OCI-LY1 (cell line): ENCODE data around the gene RALGAPB.
"Not testable (repeated sequence)": the region's sequence is repeated elsewhere in the genome, so short reads cannot be mapped to it uniquely, and the experiment has no call there.

Experiments
- EZH2 ChIP-seq: fragments of 200-600 bp; sonication (generic), shearing (Covaris generic); IDR thresholded peaks from 2 replicates; pipeline ENCODE4 v1.8.0; 2017; ENCODE audit warnings: borderline replicate concordance, mixed run types, mild to moderate bottlenecking, antibody characterized with exemption, low read length, moderate library complexity, mixed read lengths
- TF ChIP-seq, protein P1 (sequence below): fragments of 200-600 bp; sonication (generic), shearing (Covaris generic); IDR thresholded peaks from 2 replicates; pipeline ENCODE4 v1.5.1; 2017; ENCODE audit warnings: mild to moderate bottlenecking, antibody characterized with exemption, low read length, moderate library complexity, mixed read lengths

DNA sequence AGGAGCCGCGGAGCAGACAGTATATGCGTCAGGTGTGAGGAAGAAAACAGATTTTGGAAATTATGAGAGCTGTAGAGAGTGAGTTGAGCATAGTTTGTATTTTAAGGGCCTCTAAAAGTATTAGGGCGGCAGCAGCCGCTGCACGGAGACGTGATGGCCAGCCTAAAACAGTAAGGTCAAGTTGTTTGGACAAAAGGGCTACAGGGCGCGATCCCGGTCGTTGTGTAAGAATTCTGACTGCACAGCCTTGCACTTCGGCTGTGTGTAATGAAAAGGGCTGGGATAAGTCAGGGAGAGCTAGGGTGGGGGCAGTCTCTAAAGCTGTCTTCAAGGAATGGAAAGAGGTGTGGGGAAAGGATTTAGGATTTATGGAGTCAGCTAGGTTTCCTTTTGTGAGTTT is 121.6 kb downstream of the RALGAPB start:
- TF ChIP-seq, protein P1, sequence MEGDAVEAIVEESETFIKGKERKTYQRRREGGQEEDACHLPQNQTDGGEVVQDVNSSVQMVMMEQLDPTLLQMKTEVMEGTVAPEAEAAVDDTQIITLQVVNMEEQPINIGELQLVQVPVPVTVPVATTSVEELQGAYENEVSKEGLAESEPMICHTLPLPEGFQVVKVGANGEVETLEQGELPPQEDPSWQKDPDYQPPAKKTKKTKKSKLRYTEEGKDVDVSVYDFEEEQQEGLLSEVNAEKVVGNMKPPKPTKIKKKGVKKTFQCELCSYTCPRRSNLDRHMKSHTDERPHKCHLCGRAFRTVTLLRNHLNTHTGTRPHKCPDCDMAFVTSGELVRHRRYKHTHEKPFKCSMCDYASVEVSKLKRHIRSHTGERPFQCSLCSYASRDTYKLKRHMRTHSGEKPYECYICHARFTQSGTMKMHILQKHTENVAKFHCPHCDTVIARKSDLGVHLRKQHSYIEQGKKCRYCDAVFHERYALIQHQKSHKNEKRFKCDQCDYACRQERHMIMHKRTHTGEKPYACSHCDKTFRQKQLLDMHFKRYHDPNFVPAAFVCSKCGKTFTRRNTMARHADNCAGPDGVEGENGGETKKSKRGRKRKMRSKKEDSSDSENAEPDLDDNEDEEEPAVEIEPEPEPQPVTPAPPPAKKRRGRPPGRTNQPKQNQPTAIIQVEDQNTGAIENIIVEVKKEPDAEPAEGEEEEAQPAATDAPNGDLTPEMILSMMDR = not testable (repeated sequence)
- TF ChIP-seq EZH2 = not testable (repeated sequence)
